Fibroblast of mammary gland (primary cell): Measurements from ENCODE around the gene MARK3.
A peak's percentile ranks its signal among the peaks of the same experiment; 100 is the strongest.
"Not testable (repeated sequence)": the region's sequence is repeated elsewhere in the genome, so short reads cannot be mapped to it uniquely, and the experiment has no call there.

Experiments
- DNase-seq: peaks from one replicate; pipeline ENCODE4 v3.0.0-alpha.2; 2010; ENCODE audit warnings: low read depth
- H3K4me3 ChIP-seq: 2 replicates; pipeline ENCODE4 v1.5.1; 2011; ENCODE audit warnings: low read depth, mild to moderate bottlenecking, low read length, moderate library complexity; ENCODE audit not compliant: control insufficient read depth
- CTCF ChIP-seq: conservative IDR thresholded peaks from 2 replicates; pipeline ENCODE4 v1.5.1; 2011; ENCODE audit warnings: low read depth, low read length, inconsistent platforms; ENCODE audit not compliant: control insufficient read depth, insufficient read depth

The MARK3 gene

GRCh38 chr14:103353362-103353761 is 31.9 kb upstream of the MARK3 start:
- no peak for TF ChIP-seq CTCF
- H3K4me3 ChIP-seq: no peak overlapping the region
- DNase-seq: no peak

- TF ChIP-seq CTCF: no peak
Measured at GRCh38 chr14:103354141-103354540, 31.1 kb upstream of the MARK3 start.

GRCh38 chr14:103356024-103356682 is 29.1 kb upstream of the MARK3 start:
- H3K4me3 ChIP-seq: no peak overlapping the region
- DNase-seq: no peak
- no peak for TF ChIP-seq CTCF

More at GRCh38 chr14:103354141-103354540, 31.1 kb upstream of the MARK3 start:
- H3K4me3 ChIP-seq: no peak overlapping the region
- DNase-seq: no peak

- not testable (repeated sequence) for H3K4me3 ChIP-seq, DNase-seq
Measured at GRCh38 chr14:103357552-103357951, 27.7 kb upstream of the MARK3 start.

GRCh38 chr14:103360548-103360947 is 24.7 kb upstream of the MARK3 start:
- no peak for DNase-seq
- H3K4me3 ChIP-seq: no peak overlapping the region
- TF ChIP-seq CTCF: no peak

- H3K4me3 ChIP-seq: no peak overlapping the region
- no peak for TF ChIP-seq CTCF
- peak; percentile 98 for DNase-seq
Measured at GRCh38 chr14:103361867-103362266, 23.3 kb upstream of the MARK3 start.

GRCh38 chr14:103362780-103363179 is 22.4 kb upstream of the MARK3 start:
- DNase-seq: no peak
- TF ChIP-seq CTCF: no peak
- H3K4me3 ChIP-seq: no peak overlapping the region
